Measurements from ENCODE around the gene TMEM50B.
"Not testable (repeated sequence)": the region's sequence is repeated elsewhere in the genome, so short reads cannot be mapped to it uniquely, and the experiment has no call there.

Gene TMEM50B

GRCh38 chr21:33425825-33426224, 53.9 kb downstream of the TMEM50B start:
- FAIRE-seq = no peak

- no peak for FAIRE-seq
Observed at GRCh38 chr21:33424214-33424613, 55.6 kb downstream of the TMEM50B start.

GRCh38 chr21:33421713-33422393, 57.9 kb downstream of the TMEM50B start:
- FAIRE-seq = no peak

- no peak for FAIRE-seq
Observed at GRCh38 chr21:33419538-33420123, 60.1 kb downstream of the TMEM50B start.

- no peak for FAIRE-seq
Observed at GRCh38 chr21:33418691-33419090, 61.1 kb downstream of the TMEM50B start.

GRCh38 chr21:33414926-33415325, 64.8 kb downstream of the TMEM50B start:
- no peak for FAIRE-seq

- no peak for FAIRE-seq
Observed at GRCh38 chr21:33414068-33414467, 65.7 kb downstream of the TMEM50B start.

- no peak for FAIRE-seq
Observed at GRCh38 chr21:33412832-33413519, 66.8 kb downstream of the TMEM50B start.

GRCh38 chr21:33412439-33412831, 67.3 kb downstream of the TMEM50B start:
- FAIRE-seq = not testable (repeated sequence)

- no peak for FAIRE-seq
Observed at GRCh38 chr21:33411949-33412430, 67.8 kb downstream of the TMEM50B start.

- FAIRE-seq = no peak
Observed at GRCh38 chr21:33406493-33406892, 73.3 kb downstream of the TMEM50B start.

- FAIRE-seq = no peak
Observed at GRCh38 chr21:33403786-33404585, 75.8 kb downstream of the TMEM50B start.

GRCh38 chr21:33403128-33403785, 76.5 kb downstream of the TMEM50B start, which contains the start of gene IFNGR2:
Gene IFNGR2, plus strand, starts transcription at chr21:33403413. Its CDS starts 131 bp downstream, at chr21:33403544.
- no peak for FAIRE-seq

GRCh38 chr21:33402001-33402979, 77.5 kb downstream of the TMEM50B start:
- no peak for FAIRE-seq

GRCh38 chr21:33401630-33401992, 78.2 kb downstream of the TMEM50B start:
- FAIRE-seq = no peak

All from TTC549 (cell line).